Esophagus muscularis mucosa (tissue), 4 donors: Measurements from ENCODE around the gene MCAM. TPM values are rescaled to one million over a fixed set of nuclear protein-coding genes. Genes with fewer than 3 reads are reported as not detected.

Source experiments
- DNase-seq: peaks from one replicate; pipeline ENCODE4 v3.0.0-alpha.2; 2017; ENCODE audit errors: extremely low spot score
- H3K27ac ChIP-seq, 4 donors: fragments of 200-600 bp; sonication (generic); replicated peaks in 1 of 4; 1 replicate in 3 of 4; 2 replicates in 1 of 4; pipeline ENCODE4 v1.5.1; 2016 to 2019; ENCODE audit warnings: mild to moderate bottlenecking in 1 of 4
- H3K27me3 ChIP-seq, 4 donors: fragments of 200-600 bp; sonication (generic); one replicate each; pipeline versions ENCODE4 v1.5.1 to v1.6.0; 2016 to 2019
- H3K36me3 ChIP-seq, 4 donors: fragments of 200-600 bp; sonication (generic); one replicate each; pipeline ENCODE4 v1.5.1; 2016 to 2019
- H3K4me1 ChIP-seq, 4 donors: fragments of 200-600 bp; sonication (generic); one replicate each; pipeline ENCODE4 v1.5.1; 2016 to 2019
- H3K4me3 ChIP-seq, 4 donors: fragments of 200-600 bp; sonication (generic); 1 replicate in 2 of 4; 2 replicates in 2 of 4; pipeline ENCODE4 v1.5.1; 2016 to 2019; ENCODE audit warnings: mild to moderate bottlenecking in 4 of 4, moderate library complexity in 1 of 4
- H3K9me3 ChIP-seq, 4 donors: fragments of 200-600 bp; sonication (generic); 1 replicate in 3 of 4; 2 replicates in 1 of 4; pipeline ENCODE4 v1.5.1; 2016 to 2019
- EP300 ChIP-seq: sonication (generic); formaldehyde crosslinking; IDR thresholded peaks from one replicate; pipeline ENCODE4 v1.6.1; 2017; ENCODE audit warnings: antibody characterized with exemption
- POLR2A ChIP-seq: fragments of 450-650 bp; IDR thresholded peaks from one replicate; pipeline ENCODE4 v1.6.1; 2017; ENCODE audit warnings: antibody characterized with exemption, moderate library complexity, mild to moderate bottlenecking, low read depth
- POLR2AphosphoS5 ChIP-seq, 2 donors: sonication (generic); formaldehyde crosslinking; IDR thresholded peaks; one replicate each; pipeline ENCODE4 v1.6.1; 2017; ENCODE audit warnings: antibody characterized with exemption in 2 of 2
- WGBS: methylation state at CpG from one replicate; pipeline ENCODE4 v1.1.5; 2018; 5-methylcytosine and 5-hydroxymethylcytosine counted together
- intact Hi-C: fragments of 100-400 bp; cut with DNase I; formaldehyde crosslinking; loops from one replicate; pipeline ENCODE4 v1.15.1; 2023
- total RNA-seq, 4 donors: library from RNA; depleted of rRNA; stranded (reverse); fragments of >200 nt; gene quantifications; one replicate each; pipeline versions ENCODE4 v1.1.0 to v1.2.1, GENCODE V29; 2016
- TF ChIP-seq, protein P1 (sequence below), 3 experiments: fragments of 200-600 bp in 2 of 3; fragments of 450-650 bp in 1 of 3; sonication (generic) in 2 of 3; IDR thresholded peaks; one replicate each; pipeline ENCODE4 v1.5.1; 2017 to 2019; ENCODE audit warnings: antibody characterized with exemption in 3 of 3, mild to moderate bottlenecking in 2 of 3, moderate library complexity in 1 of 3

The MCAM gene, protein sequence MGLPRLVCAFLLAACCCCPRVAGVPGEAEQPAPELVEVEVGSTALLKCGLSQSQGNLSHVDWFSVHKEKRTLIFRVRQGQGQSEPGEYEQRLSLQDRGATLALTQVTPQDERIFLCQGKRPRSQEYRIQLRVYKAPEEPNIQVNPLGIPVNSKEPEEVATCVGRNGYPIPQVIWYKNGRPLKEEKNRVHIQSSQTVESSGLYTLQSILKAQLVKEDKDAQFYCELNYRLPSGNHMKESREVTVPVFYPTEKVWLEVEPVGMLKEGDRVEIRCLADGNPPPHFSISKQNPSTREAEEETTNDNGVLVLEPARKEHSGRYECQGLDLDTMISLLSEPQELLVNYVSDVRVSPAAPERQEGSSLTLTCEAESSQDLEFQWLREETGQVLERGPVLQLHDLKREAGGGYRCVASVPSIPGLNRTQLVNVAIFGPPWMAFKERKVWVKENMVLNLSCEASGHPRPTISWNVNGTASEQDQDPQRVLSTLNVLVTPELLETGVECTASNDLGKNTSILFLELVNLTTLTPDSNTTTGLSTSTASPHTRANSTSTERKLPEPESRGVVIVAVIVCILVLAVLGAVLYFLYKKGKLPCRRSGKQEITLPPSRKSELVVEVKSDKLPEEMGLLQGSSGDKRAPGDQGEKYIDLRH
- total RNA-seq, result 1,000 to 10,000 TPM in 1 of 4 donors, 100 to 1,000 TPM in 3; 607 to 1,312 (median 805) TPM

DNA sequence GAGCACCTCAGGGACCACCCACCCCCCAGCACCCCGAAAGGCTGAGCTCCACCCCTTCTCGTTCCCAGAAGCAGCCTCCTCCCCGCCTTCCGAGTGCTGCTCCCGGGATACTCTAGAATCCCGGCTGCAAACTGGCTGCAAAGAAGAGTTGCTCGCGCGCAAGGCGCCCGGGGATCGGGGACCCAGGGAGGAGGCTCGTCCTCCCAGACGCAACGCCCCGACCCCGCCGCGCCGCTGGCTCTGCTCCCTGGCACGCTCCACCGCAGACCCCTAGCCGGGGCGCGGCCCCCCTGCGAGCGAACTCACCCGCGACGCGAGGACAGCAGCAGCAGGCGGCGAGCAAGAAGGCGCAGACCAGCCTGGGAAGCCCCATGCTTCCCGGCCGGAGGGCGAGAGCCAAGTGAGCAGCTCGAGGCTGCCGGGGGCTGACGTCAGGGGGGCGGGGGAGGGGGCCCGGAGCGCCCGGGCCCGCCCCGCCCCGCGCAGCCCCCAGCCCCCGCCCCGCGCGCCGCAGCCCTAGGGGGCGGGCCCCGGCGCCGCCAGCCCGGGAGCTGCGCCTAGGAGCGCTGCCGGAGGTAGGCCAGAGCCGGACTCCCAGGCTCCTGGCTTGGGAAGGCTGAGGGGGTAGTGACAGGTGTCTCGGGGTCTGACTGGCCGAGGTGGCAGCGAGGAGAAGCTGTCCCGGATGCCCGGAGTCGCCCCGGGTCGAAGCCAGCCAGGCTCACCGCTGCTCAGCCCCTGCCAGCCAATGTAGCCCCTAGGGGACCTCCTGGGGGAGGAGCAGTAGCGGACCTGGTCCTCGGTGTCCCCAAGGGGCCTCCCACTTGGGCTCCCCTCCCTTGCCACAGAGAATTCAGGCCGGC lies at the start of gene MCAM:
Gene MCAM, minus strand, starts transcription at position 402 of the 863 bp plus-strand sequence. Its CDS starts 29 bp downstream, at position 373.
- peaks cover 64 to 98% (median 84%) of the 10 kb centered on the region in 4 donors for H3K4me1 ChIP-seq
- peak; percentile 74 to 95 for TF ChIP-seq POLR2AphosphoS5 (IDR thresholded peaks at IDR 0.05)
- peak; percentile 65 for TF ChIP-seq POLR2A
- TF ChIP-seq, protein P1, sequence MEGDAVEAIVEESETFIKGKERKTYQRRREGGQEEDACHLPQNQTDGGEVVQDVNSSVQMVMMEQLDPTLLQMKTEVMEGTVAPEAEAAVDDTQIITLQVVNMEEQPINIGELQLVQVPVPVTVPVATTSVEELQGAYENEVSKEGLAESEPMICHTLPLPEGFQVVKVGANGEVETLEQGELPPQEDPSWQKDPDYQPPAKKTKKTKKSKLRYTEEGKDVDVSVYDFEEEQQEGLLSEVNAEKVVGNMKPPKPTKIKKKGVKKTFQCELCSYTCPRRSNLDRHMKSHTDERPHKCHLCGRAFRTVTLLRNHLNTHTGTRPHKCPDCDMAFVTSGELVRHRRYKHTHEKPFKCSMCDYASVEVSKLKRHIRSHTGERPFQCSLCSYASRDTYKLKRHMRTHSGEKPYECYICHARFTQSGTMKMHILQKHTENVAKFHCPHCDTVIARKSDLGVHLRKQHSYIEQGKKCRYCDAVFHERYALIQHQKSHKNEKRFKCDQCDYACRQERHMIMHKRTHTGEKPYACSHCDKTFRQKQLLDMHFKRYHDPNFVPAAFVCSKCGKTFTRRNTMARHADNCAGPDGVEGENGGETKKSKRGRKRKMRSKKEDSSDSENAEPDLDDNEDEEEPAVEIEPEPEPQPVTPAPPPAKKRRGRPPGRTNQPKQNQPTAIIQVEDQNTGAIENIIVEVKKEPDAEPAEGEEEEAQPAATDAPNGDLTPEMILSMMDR (IDR thresholded peaks at IDR 0.05), result no peak
- no peak for TF ChIP-seq EP300
- intact Hi-C loops, result no loop called here
- WGBS, result 0% methylated on average over 1 of the region's 74 CpGs
- DNase-seq, result no peak
- peak within 1 kb of the TSS; percentile 79 to 88 (median 82) for H3K4me3 ChIP-seq
- peaks cover 10 to 32% (median 30%) of the 10 kb centered on the region in 4 donors for H3K36me3 ChIP-seq
- peak within 1 kb of the TSS; percentile 98 to 99 (median 98) for H3K27ac ChIP-seq
- H3K27me3 ChIP-seq, result no peaks in the 10 kb centered on the region
- H3K9me3 ChIP-seq, result no peaks in the 10 kb centered on the region

DNA sequence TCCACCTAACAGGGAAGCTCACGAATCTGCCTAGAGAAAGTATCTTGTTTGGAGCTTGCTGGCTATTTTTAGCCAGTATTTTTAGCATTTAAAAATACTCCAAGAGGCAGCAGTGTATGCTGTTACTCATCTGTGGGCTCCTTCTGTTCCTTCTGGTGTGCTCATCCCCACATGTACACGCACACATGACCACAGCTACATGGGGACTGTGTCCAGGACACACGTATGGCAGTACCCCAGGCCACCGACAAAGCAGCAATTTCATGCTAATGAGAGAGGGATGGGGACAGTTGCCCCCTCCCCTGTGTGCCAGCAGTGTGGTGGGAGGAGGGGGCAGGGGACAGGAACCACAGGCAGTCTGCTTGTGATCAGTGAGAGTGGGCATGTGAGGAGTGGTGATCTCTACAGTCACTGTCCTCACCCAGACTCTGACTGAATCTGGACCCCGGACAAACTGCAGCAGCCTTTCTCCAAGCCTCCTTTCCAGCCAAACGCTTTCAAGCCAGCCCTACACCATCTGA lies 48.2 kb upstream of the MCAM start:
- peak overlapping the region; percentile 91 to 95 (median 94) for H3K27ac ChIP-seq
- intact Hi-C loops, result no loop called here

DNA sequence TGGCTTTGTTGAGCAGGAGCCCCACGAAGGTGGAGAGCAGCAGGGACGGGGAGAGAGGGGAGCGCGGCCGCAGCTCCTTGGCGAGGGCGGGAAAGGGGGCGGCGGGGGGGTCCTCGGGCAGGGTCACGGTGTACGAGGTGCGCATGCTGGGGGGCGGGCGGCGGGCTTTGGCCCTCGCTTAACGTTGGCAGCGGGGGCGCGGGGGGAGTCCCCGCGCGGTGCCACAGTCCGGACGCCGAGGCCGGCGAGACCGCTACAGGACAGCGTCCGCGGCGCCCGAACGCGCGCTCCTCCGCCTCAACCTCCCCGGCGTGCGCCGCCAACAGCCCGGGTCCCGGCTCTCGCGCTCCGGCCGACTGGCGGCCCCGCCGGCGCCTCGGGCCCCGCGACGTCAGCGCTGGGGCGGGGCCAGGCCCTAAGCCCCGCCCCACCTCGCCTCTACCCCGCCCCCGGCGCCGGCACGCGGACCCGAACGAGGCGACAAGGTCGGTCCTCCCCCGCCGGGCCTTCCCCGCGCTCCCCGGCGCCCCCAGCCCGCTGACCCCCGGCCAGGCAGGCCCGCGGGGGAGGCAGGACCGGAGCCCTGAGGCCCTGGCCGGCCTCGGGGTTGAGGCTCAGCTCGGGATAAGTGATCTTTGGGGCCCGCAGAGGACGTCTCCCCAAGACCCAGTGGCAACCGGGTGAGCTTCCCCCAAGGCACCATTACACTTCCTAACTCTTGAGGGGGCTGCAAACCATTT lies 47.1 kb upstream of the MCAM start:
- no peak for DNase-seq
- no peaks in the 10 kb centered on the region for H3K27me3 ChIP-seq
- intact Hi-C loops, result no loop called here
- H3K4me3 ChIP-seq, result peak overlapping the region; percentile 65 to 80 (median 67)
- peaks cover 69 to 93% (median 87%) of the 10 kb centered on the region in 4 donors for H3K4me1 ChIP-seq
- peak overlapping the region; percentile 91 to 95 (median 94) for H3K27ac ChIP-seq
- H3K36me3 ChIP-seq, result peaks cover 8 to 11% (median 10%) of the 10 kb centered on the region in 4 donors
- no peaks in the 10 kb centered on the region for H3K9me3 ChIP-seq
- TF ChIP-seq POLR2AphosphoS5 (IDR thresholded peaks at IDR 0.05), result peak; percentile 63 to 82
- TF ChIP-seq EP300, result no peak
- WGBS, result 16% methylated on average over 4 of the region's 88 CpGs

More for the DNA sequence above, 48.2 kb upstream of the MCAM start:
- WGBS, result 43% methylated on average over 6 of the region's 6 CpGs
- TF ChIP-seq, protein P1 (IDR thresholded peaks at IDR 0.05), result no peak
- TF ChIP-seq POLR2AphosphoS5 (IDR thresholded peaks at IDR 0.05) (peak; percentile 72 to 89), EP300 (no peak), POLR2A (no peak)
- Histone ChIP-seq H3K4me1 (peaks cover 77 to 100% (median 98%) of the 10 kb centered on the region in 4 donors), H3K9me3 (no peaks in the 10 kb centered on the region), H3K27me3 (no peaks in the 10 kb centered on the region), H3K36me3 (no peaks in the 10 kb centered on the region), H3K4me3 (peak overlapping the region in 3 of 4 donors; percentile 23 to 80 (median 67))
- DNase-seq, result no peak

DNA sequence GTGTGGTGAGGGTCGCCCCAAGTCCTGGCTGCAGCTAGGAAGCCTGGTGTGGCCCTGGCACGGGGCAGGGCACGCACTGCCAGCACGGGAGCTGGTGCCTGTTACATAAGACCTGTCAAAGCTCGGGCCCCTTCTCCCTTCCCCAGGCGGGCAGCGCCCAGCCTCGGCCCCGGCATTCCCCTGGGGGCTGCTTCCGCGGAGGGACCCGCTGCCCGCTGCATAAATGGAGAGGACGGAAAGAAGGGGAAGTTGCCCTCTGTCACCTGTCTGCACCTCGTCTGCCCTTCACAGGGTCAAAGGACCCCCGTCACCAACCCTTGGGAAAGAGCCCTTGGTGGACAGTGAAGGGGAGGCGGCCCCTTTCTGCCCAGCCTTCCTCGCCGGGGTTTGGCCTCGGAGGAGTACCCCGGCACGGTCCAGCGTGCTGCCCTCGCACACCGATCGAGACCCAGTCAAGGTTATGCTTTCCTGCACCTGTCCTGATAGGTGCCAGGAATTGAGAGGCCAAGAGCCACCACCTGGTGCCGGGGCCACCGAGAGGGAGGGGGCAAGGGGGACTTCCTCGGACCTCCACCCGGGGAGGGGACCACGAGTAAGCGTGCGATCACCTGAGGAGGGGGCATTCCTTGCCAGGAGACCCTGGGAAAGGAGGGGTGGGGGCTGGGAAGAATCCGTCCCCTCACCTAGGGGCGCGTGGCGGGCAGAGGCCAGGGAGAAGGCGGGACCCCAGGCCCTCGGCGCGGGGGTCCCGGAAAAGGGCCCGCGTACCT lies 46.3 kb upstream of the MCAM start:
- peaks cover 11 to 18% (median 17%) of the 10 kb centered on the region in 4 donors for H3K36me3 ChIP-seq
- intact Hi-C loops, result no loop called here
- TF ChIP-seq POLR2AphosphoS5 (IDR thresholded peaks at IDR 0.05) (no peak), POLR2A (no peak), EP300 (no peak)
- TF ChIP-seq, protein P1 (IDR thresholded peaks at IDR 0.05), result no peak
- no peak for DNase-seq
- peak overlapping the region; percentile 91 to 95 (median 94) for H3K27ac ChIP-seq
- WGBS, result 51% methylated on average over 24 of the region's 44 CpGs
- no peaks in the 10 kb centered on the region for H3K9me3 ChIP-seq
- peak overlapping the region; percentile 65 to 80 (median 67) for H3K4me3 ChIP-seq
- H3K4me1 ChIP-seq, result peaks cover 62 to 85% (median 80%) of the 10 kb centered on the region in 4 donors
- no peaks in the 10 kb centered on the region for H3K27me3 ChIP-seq
